ENCODE measurements around the gene ANKMY1. TPM values are rescaled to one million over a fixed set of nuclear protein-coding genes. Genes with fewer than 3 reads are reported as not detected.

The ANKMY1 gene
- total RNA-seq, 1 experiment from 2014 or later, result 28.3 TPM

- H4K20me1 ChIP-seq (ENCODE audit: insufficient read depth), result no peaks in the 10 kb centered on the region
- no peaks in the 10 kb centered on the region for H3K27me3 ChIP-seq (ENCODE audit: insufficient read depth, low read length)
- H3K9ac ChIP-seq (ENCODE audit: low read length), result no peak overlapping the region
- H3K79me2 ChIP-seq (ENCODE audit: insufficient read depth, low read length), result no peaks in the 10 kb centered on the region
- no peak overlapping the region for H3K4me2 ChIP-seq (ENCODE audit: low read length)
- DNase-seq (ENCODE audit: low read depth, low spot score), result no peak
- intact Hi-C loops (cut with micrococcal nuclease), result no loop called here
- no peak overlapping the region for H2AFZ ChIP-seq (ENCODE audit: low read depth, low read length, poor library complexity, severe bottlenecking)
- H3K4me1 ChIP-seq (ENCODE audit: control insufficient read depth in 1 of 2, insufficient read depth in 2 of 2, low read length in 2 of 2), result no peaks in the 10 kb centered on the region
- H3K27ac ChIP-seq (ENCODE audit: low read depth, low read length), result no peak overlapping the region
- H3K9me3 ChIP-seq (ENCODE audit: control insufficient read depth in 1 of 2, insufficient read depth in 1 of 2, low read depth in 1 of 2, low read length in 2 of 2), result no peaks in the 10 kb centered on the region
- RAD21 ChIA-PET (ENCODE audit: low non-redundant PET in 1 of 2, low total read pairs in 2 of 2, uncharacterized antibody in 2 of 2, unreplicated experiment in 2 of 2), result no interaction called here
- POLR2A ChIA-PET, result no interaction called here
- no peak overlapping the region for H3K4me3 ChIP-seq (replicated peaks in 1 of 2; ENCODE audit: low read depth in 1 of 2, low read length in 2 of 2)
- H3K9me2 ChIP-seq (ENCODE audit: insufficient read depth), result no peaks in the 10 kb centered on the region
- no peak for TF ChIP-seq ATF3 (IDR thresholded peaks at IDR 0.05)
- TF ChIP-seq REST (IDR thresholded peaks at IDR 0.05; ENCODE audit: low read depth), result no peak
- TF ChIP-seq RAD21 (IDR thresholded peaks at IDR 0.05; ENCODE audit: low read depth), result no peak
- TF ChIP-seq FOSL1 (IDR thresholded peaks at IDR 0.05; ENCODE audit: low read depth), result no peak
- TF ChIP-seq CTCF (IDR thresholded peaks at IDR 0.05 in 2 of 3, conservative IDR thresholded peaks at IDR 0.05 in 1 of 3; ENCODE audit: borderline replicate concordance in 1 of 3, insufficient read depth in 1 of 3, low read depth in 2 of 3, low read length in 2 of 3), result no peak
- TF ChIP-seq POLR2AphosphoS5 (IDR thresholded peaks at IDR 0.05; ENCODE audit: low read depth, low read length), result no peak
- TF ChIP-seq ZFX (IDR thresholded peaks at IDR 0.05), result no peak
- no peak for TF ChIP-seq POLR2A (IDR thresholded peaks at IDR 0.05; ENCODE audit: borderline replicate concordance, extremely low read depth, insufficient read depth, insufficient read length)
- TF ChIP-seq YY1 (IDR thresholded peaks at IDR 0.05; ENCODE audit: extremely low read depth, insufficient replicate concordance, low read depth, low read length), result no peak
- TF ChIP-seq TCF7L2 (IDR thresholded peaks at IDR 0.05; ENCODE audit: borderline replicate concordance, extremely low read depth, insufficient read depth, insufficient read length), result no peak
- no peak for TF ChIP-seq CBX3 (IDR thresholded peaks at IDR 0.05; ENCODE audit: low read depth)
- no peak for TF ChIP-seq JUND (IDR thresholded peaks at IDR 0.05)
- no peak for TF ChIP-seq ELF1 (IDR thresholded peaks at IDR 0.05; ENCODE audit: borderline replicate concordance, low read depth)
- TF ChIP-seq ZBTB33 (IDR thresholded peaks at IDR 0.05; ENCODE audit: extremely low read depth, insufficient replicate concordance, low read length), result no peak
- TF ChIP-seq EZH2 (IDR thresholded peaks at IDR 0.05), result no peak
- no peak for TF ChIP-seq EGR1 (IDR thresholded peaks at IDR 0.05; ENCODE audit: low read depth)
- no peak for TF ChIP-seq SIN3A (IDR thresholded peaks at IDR 0.05; ENCODE audit: low read depth)
- H3K36me3 ChIP-seq (ENCODE audit: control insufficient read depth in 1 of 2, insufficient read depth in 2 of 2, low read length in 2 of 2), result peaks cover 0 to 15% of the 10 kb centered on the region in 2 experiments; a peak in 2 of 4 replicates
- BruUV-seq (replicated peaks), result no TSS peak
- CTCF ChIA-PET, result no interaction called here
- ATAC-seq, result no peak
Observed at GRCh38 chr2:240465765-240466578, 91.8 kb downstream of the ANKMY1 start.

Data from HCT116 (cell line).